Esophagus muscularis mucosa (tissue), 4 donors: ENCODE results near the gene CLP1. TPM values are rescaled to one million over a fixed set of nuclear protein-coding genes. Genes with fewer than 3 reads are reported as not detected.

Experiments
- DNase-seq: peaks from one replicate; pipeline ENCODE4 v3.0.0-alpha.2; 2017; ENCODE audit errors: extremely low spot score
- H3K27ac ChIP-seq, 4 donors: fragments of 200-600 bp; sonication (generic); replicated peaks in 1 of 4; 1 replicate in 3 of 4; 2 replicates in 1 of 4; pipeline ENCODE4 v1.5.1; 2016 to 2019; ENCODE audit warnings: mild to moderate bottlenecking in 1 of 4
- H3K27me3 ChIP-seq, 4 donors: fragments of 200-600 bp; sonication (generic); one replicate each; pipeline versions ENCODE4 v1.5.1 to v1.6.0; 2016 to 2019
- H3K36me3 ChIP-seq, 4 donors: fragments of 200-600 bp; sonication (generic); one replicate each; pipeline ENCODE4 v1.5.1; 2016 to 2019
- H3K4me1 ChIP-seq, 4 donors: fragments of 200-600 bp; sonication (generic); one replicate each; pipeline ENCODE4 v1.5.1; 2016 to 2019
- H3K4me3 ChIP-seq, 4 donors: fragments of 200-600 bp; sonication (generic); 1 replicate in 2 of 4; 2 replicates in 2 of 4; pipeline ENCODE4 v1.5.1; 2016 to 2019; ENCODE audit warnings: mild to moderate bottlenecking in 4 of 4, moderate library complexity in 1 of 4
- H3K9me3 ChIP-seq, 4 donors: fragments of 200-600 bp; sonication (generic); 1 replicate in 3 of 4; 2 replicates in 1 of 4; pipeline ENCODE4 v1.5.1; 2016 to 2019
- CTCF ChIP-seq, 3 experiments: fragments of 200-600 bp in 2 of 3; fragments of 450-650 bp in 1 of 3; sonication (generic) in 2 of 3; IDR thresholded peaks; one replicate each; pipeline ENCODE4 v1.5.1; 2017 to 2019; ENCODE audit warnings: antibody characterized with exemption in 3 of 3, mild to moderate bottlenecking in 2 of 3, moderate library complexity in 1 of 3
- EP300 ChIP-seq: sonication (generic); formaldehyde crosslinking; IDR thresholded peaks from one replicate; pipeline ENCODE4 v1.6.1; 2017; ENCODE audit warnings: antibody characterized with exemption
- POLR2A ChIP-seq: fragments of 450-650 bp; IDR thresholded peaks from one replicate; pipeline ENCODE4 v1.6.1; 2017; ENCODE audit warnings: antibody characterized with exemption, moderate library complexity, mild to moderate bottlenecking, low read depth
- POLR2AphosphoS5 ChIP-seq, 2 donors: sonication (generic); formaldehyde crosslinking; IDR thresholded peaks; one replicate each; pipeline ENCODE4 v1.6.1; 2017; ENCODE audit warnings: antibody characterized with exemption in 2 of 2
- WGBS: methylation state at CpG from one replicate; pipeline ENCODE4 v1.1.5; 2018; 5-methylcytosine and 5-hydroxymethylcytosine counted together
- intact Hi-C: fragments of 100-400 bp; cut with DNase I; formaldehyde crosslinking; loops from one replicate; pipeline ENCODE4 v1.15.1; 2023
- total RNA-seq, 4 donors: library from RNA; depleted of rRNA; stranded (reverse); fragments of >200 nt; gene quantifications; one replicate each; pipeline versions ENCODE4 v1.1.0 to v1.2.1, GENCODE V29; 2016

The CLP1 gene
- total RNA-seq, 4 donors from 2014 or later, result 8.3 to 18.1 (median 14.7) TPM

GRCh38 chr11:57624864-57625263 is 32.7 kb upstream of the CLP1 start:
- Histone ChIP-seq H3K36me3 (no peaks in the 10 kb centered on the region), H3K4me1 (no peaks in the 10 kb centered on the region), H3K27me3 (no peaks in the 10 kb centered on the region), H3K4me3 (no peak overlapping the region), H3K27ac (no peak overlapping the region), H3K9me3 (no peaks in the 10 kb centered on the region)
- TF ChIP-seq CTCF (IDR thresholded peaks at IDR 0.05) (no peak), POLR2A (no peak), EP300 (no peak), POLR2AphosphoS5 (IDR thresholded peaks at IDR 0.05) (no peak)
- intact Hi-C loops, result no loop called here
- 87% methylated on average over 2 of the region's 2 CpGs for WGBS
- DNase-seq, result no peak

- 76% methylated on average over 1 of the region's 1 CpG for WGBS
- no peaks in the 10 kb centered on the region for H3K27me3 ChIP-seq
- no peaks in the 10 kb centered on the region for H3K4me1 ChIP-seq
- no peak for DNase-seq
- no peak overlapping the region for H3K4me3 ChIP-seq
- no peak overlapping the region for H3K27ac ChIP-seq
- no peaks in the 10 kb centered on the region for H3K36me3 ChIP-seq
- intact Hi-C loops, result no loop called here
- TF ChIP-seq CTCF (IDR thresholded peaks at IDR 0.05), result no peak
- TF ChIP-seq POLR2A, result no peak
- TF ChIP-seq POLR2AphosphoS5 (IDR thresholded peaks at IDR 0.05), result no peak
- TF ChIP-seq EP300, result no peak
- no peaks in the 10 kb centered on the region for H3K9me3 ChIP-seq
Measured at GRCh38 chr11:57626895-57627294, 30.7 kb upstream of the CLP1 start.

GRCh38 chr11:57630171-57630570 is 27.4 kb upstream of the CLP1 start:
- no peaks in the 10 kb centered on the region for H3K9me3 ChIP-seq
- WGBS, result 63% methylated on average over 2 of the region's 2 CpGs
- intact Hi-C loops, result no loop called here
- no peaks in the 10 kb centered on the region for H3K27me3 ChIP-seq
- TF ChIP-seq EP300 (no peak), CTCF (IDR thresholded peaks at IDR 0.05) (no peak), POLR2AphosphoS5 (IDR thresholded peaks at IDR 0.05) (no peak), POLR2A (no peak)
- H3K4me1 ChIP-seq, result no peaks in the 10 kb centered on the region
- no peak overlapping the region for H3K4me3 ChIP-seq
- H3K27ac ChIP-seq, result no peak overlapping the region
- no peaks in the 10 kb centered on the region for H3K36me3 ChIP-seq
- DNase-seq, result no peak

- intact Hi-C loops, result no loop called here
- no peaks in the 10 kb centered on the region for H3K36me3 ChIP-seq
- no peaks in the 10 kb centered on the region for H3K4me1 ChIP-seq
- no peak overlapping the region for H3K4me3 ChIP-seq
- TF ChIP-seq EP300, result no peak
- no peak for TF ChIP-seq POLR2A
- TF ChIP-seq POLR2AphosphoS5 (IDR thresholded peaks at IDR 0.05), result no peak
- TF ChIP-seq CTCF (IDR thresholded peaks at IDR 0.05), result no peak
- no peaks in the 10 kb centered on the region for H3K27me3 ChIP-seq
- H3K9me3 ChIP-seq, result no peaks in the 10 kb centered on the region
- H3K27ac ChIP-seq, result no peak overlapping the region
- WGBS, result 70% methylated on average over 5 of the region's 5 CpGs
- no peak for DNase-seq
Measured at GRCh38 chr11:57632116-57632515, 25.4 kb upstream of the CLP1 start.

GRCh38 chr11:57633394-57634070 is 24.0 kb upstream of the CLP1 start:
- Histone ChIP-seq H3K4me3 (no peak overlapping the region), H3K9me3 (no peaks in the 10 kb centered on the region), H3K4me1 (peaks cover 8 to 10% (median 9%) of the 10 kb centered on the region in 4 donors), H3K36me3 (no peaks in the 10 kb centered on the region), H3K27ac (no peak overlapping the region), H3K27me3 (no peaks in the 10 kb centered on the region)
- DNase-seq, result no peak
- intact Hi-C loops, result no loop called here
- 79% methylated on average over 6 of the region's 6 CpGs for WGBS
- TF ChIP-seq POLR2A (no peak), POLR2AphosphoS5 (IDR thresholded peaks at IDR 0.05) (no peak), CTCF (IDR thresholded peaks at IDR 0.05) (no peak), EP300 (no peak)
